OCI-LY7 (cell line): ENCODE measurements around the gene DENND2A. TPM values are rescaled to one million over a fixed set of nuclear protein-coding genes. Genes with fewer than 3 reads are reported as not detected.

Experiments
- BruUV-seq: library from RNA; stranded (reverse); fragments of 400-500 nt; replicated peaks from 2 replicates; lab custom pipeline; 2021; lab: Mats Ljungman, UMichigan
- CTCF ChIA-PET: fragments of 300-600 bp; sonication (Branson Sonifier 250); formaldehyde crosslinking; loops from one replicate; lab custom pipeline; 2022; ENCODE audit warnings: antibody characterized with exemption; ENCODE audit not compliant: unreplicated experiment; lab: Charles Lee
- POLR2A ChIA-PET: fragments of 300-600 bp; sonication (Branson Sonifier 250); formaldehyde crosslinking; loops from one replicate; lab custom pipeline; 2022; ENCODE audit warnings: antibody characterized with exemption; lab: Charles Lee
- DNase-seq: peaks from one replicate; pipeline ENCODE4 v3.0.0-alpha.2; 2015; ENCODE audit warnings: low spot score
- H2AFZ ChIP-seq: fragments of 200-600 bp; sonication (generic), shearing (Covaris generic); 2 replicates; pipeline ENCODE4 v1.6.1; 2014; ENCODE audit warnings: mild to moderate bottlenecking, antibody characterized with exemption, low read length, moderate library complexity
- H3K27ac ChIP-seq: fragments of 200-600 bp; sonication (generic); 2 replicates; pipeline ENCODE4 v1.5.1; 2014; ENCODE audit warnings: mixed run types, low read depth, mild to moderate bottlenecking, moderate library complexity, low read length, inconsistent platforms; ENCODE audit not compliant: poor library complexity, severe bottlenecking
- H3K36me3 ChIP-seq: fragments of 200-600 bp; sonication (generic); 2 replicates; pipeline ENCODE4 v1.6.1; 2014; ENCODE audit warnings: mild to moderate bottlenecking, antibody characterized with exemption, low read length, moderate library complexity, mixed read lengths; ENCODE audit not compliant: insufficient read depth
- H3K4me1 ChIP-seq: fragments of 200-600 bp; sonication (generic); 2 replicates; pipeline ENCODE4 v1.5.1; 2014; ENCODE audit warnings: mild to moderate bottlenecking, low read length; ENCODE audit not compliant: insufficient read depth, poor library complexity, severe bottlenecking
- H3K4me2 ChIP-seq: fragments of 200-600 bp; sonication (generic); 2 replicates; pipeline ENCODE4 v1.6.1; 2014; ENCODE audit warnings: mild to moderate bottlenecking, low read length
- H3K4me3 ChIP-seq: fragments of 200-600 bp; sonication (generic); 2 replicates; pipeline ENCODE4 v1.5.1; 2014; ENCODE audit warnings: mild to moderate bottlenecking, low read depth, low read length; ENCODE audit not compliant: poor library complexity, severe bottlenecking
- H3K79me2 ChIP-seq: fragments of 200-600 bp; sonication (generic); 2 replicates; pipeline ENCODE4 v1.6.1; 2016; ENCODE audit warnings: low read depth, mild to moderate bottlenecking, low read length, moderate library complexity, mixed read lengths; ENCODE audit not compliant: insufficient read depth
- H3K9me2 ChIP-seq: fragments of 200-600 bp; sonication (generic); 2 replicates; pipeline ENCODE4 v1.6.1; 2016; ENCODE audit warnings: mild to moderate bottlenecking, low read length, mixed read lengths; ENCODE audit not compliant: insufficient read depth
- H3K9me3 ChIP-seq: fragments of 200-600 bp; sonication (generic); 2 replicates; pipeline ENCODE4 v1.6.1; 2014; ENCODE audit warnings: mild to moderate bottlenecking, mixed run types, low read length, mixed read lengths
- H4K20me1 ChIP-seq: fragments of 200-600 bp; sonication (generic); 2 replicates; pipeline ENCODE4 v1.6.1; 2014; ENCODE audit warnings: mild to moderate bottlenecking, antibody characterized with exemption, low read length, moderate library complexity, mixed read lengths; ENCODE audit not compliant: insufficient read depth
- CTCF ChIP-seq: fragments of 200-600 bp; sonication (generic); conservative IDR thresholded peaks from 2 replicates; pipeline ENCODE4 v1.5.1; 2014; ENCODE audit warnings: mild to moderate bottlenecking, antibody characterized with exemption, low read length, moderate library complexity, mixed read lengths
- EZH2phosphoT487 ChIP-seq: fragments of 200-600 bp; sonication (generic); IDR thresholded peaks from 2 replicates; pipeline ENCODE4 v1.6.1; 2018; ENCODE audit warnings: low read depth, borderline replicate concordance, mild to moderate bottlenecking, mixed run types, antibody characterized with exemption, low read length, moderate library complexity, mixed read lengths
- intact Hi-C: fragments of 100-400 bp; cut with micrococcal nuclease; formaldehyde crosslinking; loops from one replicate; pipeline ENCODE4 v1.10.0; 2022; ENCODE audit not compliant: unreplicated experiment
- total RNA-seq, 2 experiments: library from RNA; depleted of rRNA in 1 of 2; stranded (reverse); fragments of >200 nt in 1 of 2; shearing (Covaris generic) in 1 of 2; gene quantifications; 2 replicates each; pipeline ENCODE4 v1.2.3, GENCODE V29; 2014 to 2022

The DENND2A gene
- total RNA-seq, 2 experiments from 2014 or later: 0.13 to 0.35 TPM

GRCh38 chr7:140672382-140673062, 31.9 kb upstream of the DENND2A start, which contains the start of gene ADCK2:
TSS of gene ADCK2 (plus strand) at chr7:140672945. CDS start at chr7:140673331, 386 bp downstream.
- H3K79me2 ChIP-seq: peaks cover 30% of the 10 kb centered on the region
- BruUV-seq: TSS peak; percentile 80
- peak within 1 kb of the TSS; percentile 81 for H2AFZ ChIP-seq
- no peaks in the 10 kb centered on the region for H3K9me2 ChIP-seq
- peaks cover 10% of the 10 kb centered on the region for H3K36me3 ChIP-seq
- ChIA-PET POLR2A (interaction anchor here (0.5 to 3.6 kb wide), 3 partner anchors 11 to 976 kb away, joined by 3 to 10 read pairs (median 9); partner anchors contain the start of gene NDUFB2), CTCF (no interaction called here)
- no peaks in the 10 kb centered on the region for H4K20me1 ChIP-seq
- peak within 1 kb of the TSS; percentile 100 for H3K4me2 ChIP-seq
- peak within 1 kb of the TSS; percentile 81 for H3K4me3 ChIP-seq
- H3K4me1 ChIP-seq: peaks cover 57% of the 10 kb centered on the region
- no peak for TF ChIP-seq CTCF
- no peak for TF ChIP-seq EZH2phosphoT487
- DNase-seq: peak; percentile 85
- intact Hi-C loops: loop anchor here (1.0 to 10.0 kb wide), 4 partner anchors 193 to 1318 kb away; partner anchors contain the start of genes LUC7L2 and MKRN1
- no peaks in the 10 kb centered on the region for H3K9me3 ChIP-seq
- peak within 1 kb of the TSS; percentile 98 for H3K27ac ChIP-seq

GRCh38 chr7:140671966-140672365, 31.4 kb upstream of the DENND2A start:
- TF ChIP-seq CTCF (no peak), EZH2phosphoT487 (no peak)
- Histone ChIP-seq H3K4me2 (peak overlapping the region; percentile 67), H3K36me3 (peaks cover 4% of the 10 kb centered on the region), H3K9me2 (no peaks in the 10 kb centered on the region), H3K9me3 (no peaks in the 10 kb centered on the region), H3K79me2 (peaks cover 24% of the 10 kb centered on the region; the same call in 1 of the 2 replicates), H3K4me1 (peaks cover 52% of the 10 kb centered on the region), H3K4me3 (peak overlapping the region; percentile 81), H2AFZ (peak overlapping the region; percentile 81; the same call in 1 of the 2 replicates), H4K20me1 (no peaks in the 10 kb centered on the region), H3K27ac (peak overlapping the region; percentile 98)
- ChIA-PET POLR2A (interaction anchor here (3.6 kb wide), 1 partner anchor 24 kb away, joined by 10 read pairs; the partner anchor contains the start of gene NDUFB2), CTCF (no interaction called here)
- intact Hi-C loops: loop anchor here (1.0 to 10.0 kb wide), 4 partner anchors 193 to 1317 kb away; partner anchors contain the start of genes LUC7L2 and MKRN1
- BruUV-seq: no TSS peak
- no peak for DNase-seq
